Right lobe of liver (tissue), 4 donors: ENCODE data around the gene VNN1.

ENCODE experiments used
- POLR2A ChIP-seq: fragments of 450-650 bp; IDR thresholded peaks from one replicate; pipeline ENCODE4 v1.6.1; 2017; ENCODE audit warnings: antibody characterized with exemption, mild to moderate bottlenecking
- TF ChIP-seq, protein P1 (sequence below), 4 donors: fragments of 200-600 bp in 3 of 4; fragments of 450-650 bp in 1 of 4; IDR thresholded peaks; one replicate each; pipeline versions ENCODE4 v1.5.1 to v1.8.0; 2016 to 2022; ENCODE audit warnings: antibody characterized with exemption in 4 of 4, mild to moderate bottlenecking in 2 of 4
- donor health status: DM: no; HTN: no; CAD: no.
- donor health status: DM: no; HTN: no; CAD: no.
- donor health status: DM: no; HTN: yes; CAD: no.

DNA sequence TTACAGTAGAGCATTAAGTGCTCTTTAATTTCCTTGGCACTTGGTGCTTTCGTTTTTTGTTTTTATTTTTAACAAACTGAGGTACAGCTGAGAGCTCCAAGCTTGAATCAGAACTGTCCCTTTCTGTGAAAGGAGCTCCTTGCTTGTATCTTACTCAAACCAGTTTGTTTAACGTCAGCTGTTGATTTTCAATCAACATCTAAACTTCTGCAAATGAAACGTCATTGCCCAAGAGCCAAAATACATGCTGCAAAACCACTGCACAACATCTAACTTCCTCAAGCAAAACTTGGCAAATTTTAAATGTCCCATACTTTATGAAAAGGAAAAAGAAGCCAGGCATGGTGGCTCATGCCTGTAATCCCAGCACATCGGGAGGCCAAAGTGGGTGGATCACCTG is 28.6 kb upstream of the VNN1 start:
- TF ChIP-seq, protein P1, sequence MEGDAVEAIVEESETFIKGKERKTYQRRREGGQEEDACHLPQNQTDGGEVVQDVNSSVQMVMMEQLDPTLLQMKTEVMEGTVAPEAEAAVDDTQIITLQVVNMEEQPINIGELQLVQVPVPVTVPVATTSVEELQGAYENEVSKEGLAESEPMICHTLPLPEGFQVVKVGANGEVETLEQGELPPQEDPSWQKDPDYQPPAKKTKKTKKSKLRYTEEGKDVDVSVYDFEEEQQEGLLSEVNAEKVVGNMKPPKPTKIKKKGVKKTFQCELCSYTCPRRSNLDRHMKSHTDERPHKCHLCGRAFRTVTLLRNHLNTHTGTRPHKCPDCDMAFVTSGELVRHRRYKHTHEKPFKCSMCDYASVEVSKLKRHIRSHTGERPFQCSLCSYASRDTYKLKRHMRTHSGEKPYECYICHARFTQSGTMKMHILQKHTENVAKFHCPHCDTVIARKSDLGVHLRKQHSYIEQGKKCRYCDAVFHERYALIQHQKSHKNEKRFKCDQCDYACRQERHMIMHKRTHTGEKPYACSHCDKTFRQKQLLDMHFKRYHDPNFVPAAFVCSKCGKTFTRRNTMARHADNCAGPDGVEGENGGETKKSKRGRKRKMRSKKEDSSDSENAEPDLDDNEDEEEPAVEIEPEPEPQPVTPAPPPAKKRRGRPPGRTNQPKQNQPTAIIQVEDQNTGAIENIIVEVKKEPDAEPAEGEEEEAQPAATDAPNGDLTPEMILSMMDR (IDR thresholded peaks at IDR 0.05): no peak
- no peak for TF ChIP-seq POLR2A
